Measurements from ENCODE around the gene PDE3B.

Gene PDE3B

DNA sequence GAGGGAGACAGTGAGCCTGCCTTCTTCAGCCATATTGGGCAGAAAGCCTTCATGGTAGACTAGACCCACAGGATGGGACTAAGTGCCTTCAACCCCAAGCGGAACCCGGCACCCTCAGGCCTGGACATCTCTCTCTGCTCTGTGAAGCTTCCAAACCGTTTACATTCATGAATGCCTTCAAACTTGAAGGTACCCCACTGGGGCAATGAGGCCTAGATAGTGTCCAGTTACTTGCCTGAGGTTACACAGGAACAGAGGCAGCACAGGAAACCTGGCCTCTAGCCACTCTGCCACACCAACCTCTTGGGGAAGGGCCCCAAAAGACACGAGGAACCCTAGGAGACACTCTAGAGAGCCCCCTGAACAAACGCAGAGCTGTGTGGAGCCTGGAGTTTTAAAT is 263.0 kb downstream of the PDE3B start:
- Mint-ChIP-seq H3K27ac (no peak overlapping the region), H3K27me3 (ENCODE audit: low read depth) (peaks cover 8% of the 10 kb centered on the region), H3K4me3 (no peak overlapping the region), H3K4me1 (no peaks in the 10 kb centered on the region), H3K9me3 (no peaks in the 10 kb centered on the region), H3K36me3 (ENCODE audit: low read depth) (no peaks in the 10 kb centered on the region)
- TF ChIP-seq, protein P1, sequence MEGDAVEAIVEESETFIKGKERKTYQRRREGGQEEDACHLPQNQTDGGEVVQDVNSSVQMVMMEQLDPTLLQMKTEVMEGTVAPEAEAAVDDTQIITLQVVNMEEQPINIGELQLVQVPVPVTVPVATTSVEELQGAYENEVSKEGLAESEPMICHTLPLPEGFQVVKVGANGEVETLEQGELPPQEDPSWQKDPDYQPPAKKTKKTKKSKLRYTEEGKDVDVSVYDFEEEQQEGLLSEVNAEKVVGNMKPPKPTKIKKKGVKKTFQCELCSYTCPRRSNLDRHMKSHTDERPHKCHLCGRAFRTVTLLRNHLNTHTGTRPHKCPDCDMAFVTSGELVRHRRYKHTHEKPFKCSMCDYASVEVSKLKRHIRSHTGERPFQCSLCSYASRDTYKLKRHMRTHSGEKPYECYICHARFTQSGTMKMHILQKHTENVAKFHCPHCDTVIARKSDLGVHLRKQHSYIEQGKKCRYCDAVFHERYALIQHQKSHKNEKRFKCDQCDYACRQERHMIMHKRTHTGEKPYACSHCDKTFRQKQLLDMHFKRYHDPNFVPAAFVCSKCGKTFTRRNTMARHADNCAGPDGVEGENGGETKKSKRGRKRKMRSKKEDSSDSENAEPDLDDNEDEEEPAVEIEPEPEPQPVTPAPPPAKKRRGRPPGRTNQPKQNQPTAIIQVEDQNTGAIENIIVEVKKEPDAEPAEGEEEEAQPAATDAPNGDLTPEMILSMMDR (IDR thresholded peaks at IDR 0.05; ENCODE audit: unreplicated experiment in 3 of 3): no peak

DNA sequence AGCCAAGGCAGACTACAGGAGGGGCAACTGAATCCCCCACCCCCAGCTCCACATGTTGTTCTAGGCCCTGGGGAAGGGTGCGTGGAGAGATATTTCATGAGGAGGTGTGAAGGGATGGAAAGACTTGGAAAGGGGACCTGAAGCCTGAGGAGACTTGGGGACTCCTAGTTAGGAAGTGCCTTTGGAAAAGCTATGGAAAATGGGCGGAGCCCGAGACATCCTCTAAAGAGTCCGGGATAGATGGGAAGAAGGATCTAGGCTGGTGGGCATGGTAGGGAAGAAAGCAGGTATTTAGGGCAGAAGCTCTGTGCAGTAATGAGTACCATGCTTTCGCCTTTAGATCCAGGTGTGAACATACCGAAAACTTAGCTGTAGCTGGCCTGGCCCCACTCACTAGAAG is 263.4 kb downstream of the PDE3B start:
- Mint-ChIP-seq H3K4me1 (no peaks in the 10 kb centered on the region), H3K9me3 (no peaks in the 10 kb centered on the region), H3K4me3 (no peak overlapping the region), H3K36me3 (ENCODE audit: low read depth) (no peaks in the 10 kb centered on the region), H3K27ac (no peak overlapping the region), H3K27me3 (ENCODE audit: low read depth) (peaks cover 8% of the 10 kb centered on the region)
- TF ChIP-seq, protein P1 (IDR thresholded peaks at IDR 0.05; ENCODE audit: unreplicated experiment in 3 of 3): no peak

DNA sequence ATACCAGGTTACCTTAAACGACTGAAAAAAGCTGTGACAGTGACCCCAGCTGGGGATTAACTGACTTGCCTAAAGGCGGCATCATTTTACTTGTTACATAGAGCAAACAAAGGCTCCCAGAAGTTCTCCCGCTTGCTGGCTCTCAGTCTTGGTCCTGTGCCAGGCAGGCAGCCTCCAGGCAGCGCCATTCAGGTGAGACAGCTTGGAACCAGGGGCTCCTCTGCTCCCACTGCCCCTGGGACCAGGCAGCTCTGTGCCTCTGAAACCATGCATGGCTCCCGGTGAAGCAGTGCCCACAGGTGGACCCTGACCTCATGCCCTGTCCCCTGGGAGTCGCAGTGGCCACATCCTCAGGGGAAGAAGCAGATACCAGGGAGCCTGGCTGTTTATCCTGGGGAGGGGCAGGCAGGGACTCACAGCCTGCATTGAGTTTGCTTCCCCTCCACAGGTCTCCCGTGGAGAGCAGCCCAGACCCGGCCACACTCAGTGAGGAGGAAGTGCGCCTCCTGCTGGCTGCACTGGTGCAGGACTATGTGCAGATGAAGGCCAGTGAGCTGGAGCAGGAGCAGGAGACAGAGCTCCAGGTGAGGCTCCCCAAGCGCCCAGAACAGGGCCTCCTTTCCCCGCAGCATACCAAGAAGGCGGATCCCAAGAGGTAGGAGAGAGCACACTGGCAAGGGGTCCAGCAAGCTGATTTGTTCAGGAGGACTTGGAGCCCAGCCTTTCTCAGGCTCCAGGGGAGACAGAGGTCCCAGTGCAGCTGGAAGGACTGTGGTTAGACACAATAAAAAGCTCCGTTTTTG is 264.0 kb downstream of the PDE3B start:
- no peaks in the 10 kb centered on the region for H3K9me3 Mint-ChIP-seq
- no peaks in the 10 kb centered on the region for H3K4me1 Mint-ChIP-seq
- H3K27ac Mint-ChIP-seq: no peak overlapping the region
- H3K4me3 Mint-ChIP-seq: no peak overlapping the region
- peaks cover 8% of the 10 kb centered on the region for H3K27me3 Mint-ChIP-seq (ENCODE audit: low read depth)
- H3K36me3 Mint-ChIP-seq (ENCODE audit: low read depth): no peaks in the 10 kb centered on the region
- TF ChIP-seq, protein P1 (IDR thresholded peaks at IDR 0.05; ENCODE audit: unreplicated experiment in 3 of 3): peak; percentile 62 to 69 (median 62)

DNA sequence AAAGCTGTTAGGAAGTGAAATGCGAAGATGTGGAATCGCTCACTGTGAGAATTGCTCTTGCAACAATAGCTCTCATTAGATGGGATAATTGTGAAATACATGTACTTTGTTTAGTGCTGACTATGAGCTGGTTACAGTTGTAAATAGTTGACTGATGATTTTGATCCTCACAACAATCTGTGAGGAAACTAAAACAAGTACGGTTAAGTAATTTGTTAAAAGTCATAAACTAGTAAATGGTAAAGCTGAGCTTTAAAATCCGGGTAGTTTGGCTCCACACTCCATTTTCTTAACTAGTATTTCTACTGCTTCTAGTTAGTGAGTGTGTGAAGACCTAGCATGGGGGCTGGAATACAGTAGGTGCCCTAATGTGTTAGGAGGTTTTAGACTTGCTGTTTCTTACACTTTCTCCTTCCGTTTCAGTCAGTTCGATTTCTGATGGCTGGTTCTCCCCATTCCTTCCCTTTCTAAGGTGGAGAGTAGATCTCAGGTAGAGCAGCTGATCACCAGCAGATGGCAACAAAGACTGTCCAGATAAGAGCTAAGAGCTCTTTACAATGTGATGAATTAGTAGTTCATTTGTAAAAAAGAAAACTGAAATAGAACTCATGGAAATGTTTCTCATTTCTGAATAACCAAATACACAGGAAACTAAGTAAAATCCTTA is 264.7 kb downstream of the PDE3B start:
- Mint-ChIP-seq H3K27me3 (ENCODE audit: low read depth) (peaks cover 8% of the 10 kb centered on the region), H3K9me3 (no peaks in the 10 kb centered on the region), H3K36me3 (ENCODE audit: low read depth) (no peaks in the 10 kb centered on the region), H3K27ac (no peak overlapping the region), H3K4me3 (no peak overlapping the region), H3K4me1 (no peaks in the 10 kb centered on the region)
- TF ChIP-seq, protein P1 (IDR thresholded peaks at IDR 0.05; ENCODE audit: unreplicated experiment in 3 of 3): peak; percentile 52 to 64 (median 58)

DNA sequence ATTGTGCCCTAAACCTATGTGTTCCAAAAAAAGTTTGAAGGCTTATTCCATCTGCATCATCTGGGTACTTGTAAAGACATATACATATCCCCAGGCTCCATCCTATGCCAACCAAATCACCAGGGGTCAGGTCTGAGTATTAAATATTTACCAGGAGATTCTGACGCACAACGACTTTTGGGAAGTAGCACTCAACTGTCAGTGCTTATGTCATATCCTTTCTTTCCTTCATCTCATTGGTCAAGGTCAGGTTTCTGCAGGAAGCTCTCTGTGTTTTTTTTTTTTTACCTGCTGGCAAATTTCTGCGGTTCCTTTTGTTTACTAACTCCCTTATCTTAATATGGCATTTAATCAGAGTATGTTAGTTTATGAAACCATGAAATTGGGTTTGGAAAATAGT is 270.9 kb downstream of the PDE3B start:
- H3K4me3 Mint-ChIP-seq: no peak overlapping the region
- no peaks in the 10 kb centered on the region for H3K36me3 Mint-ChIP-seq (ENCODE audit: low read depth)
- H3K4me1 Mint-ChIP-seq: no peaks in the 10 kb centered on the region
- H3K27ac Mint-ChIP-seq: no peak overlapping the region
- no peaks in the 10 kb centered on the region for H3K9me3 Mint-ChIP-seq
- no peaks in the 10 kb centered on the region for H3K27me3 Mint-ChIP-seq (ENCODE audit: low read depth)
- TF ChIP-seq, protein P1 (IDR thresholded peaks at IDR 0.05; ENCODE audit: unreplicated experiment in 3 of 3): no peak
